GOT3 (cell line): ENCODE results near the gene EIF2AK3.
"Not testable (repeated sequence)": the region's sequence is repeated elsewhere in the genome, so short reads cannot be mapped to it uniquely, and the experiment has no call there.

Experiments used
- DNase-seq: peaks from one replicate; lab custom pipeline; 2025; ENCODE audit warnings: mixed read lengths; lab: John Stamatoyannopoulos, UW

EIF2AK3 gene

DNA sequence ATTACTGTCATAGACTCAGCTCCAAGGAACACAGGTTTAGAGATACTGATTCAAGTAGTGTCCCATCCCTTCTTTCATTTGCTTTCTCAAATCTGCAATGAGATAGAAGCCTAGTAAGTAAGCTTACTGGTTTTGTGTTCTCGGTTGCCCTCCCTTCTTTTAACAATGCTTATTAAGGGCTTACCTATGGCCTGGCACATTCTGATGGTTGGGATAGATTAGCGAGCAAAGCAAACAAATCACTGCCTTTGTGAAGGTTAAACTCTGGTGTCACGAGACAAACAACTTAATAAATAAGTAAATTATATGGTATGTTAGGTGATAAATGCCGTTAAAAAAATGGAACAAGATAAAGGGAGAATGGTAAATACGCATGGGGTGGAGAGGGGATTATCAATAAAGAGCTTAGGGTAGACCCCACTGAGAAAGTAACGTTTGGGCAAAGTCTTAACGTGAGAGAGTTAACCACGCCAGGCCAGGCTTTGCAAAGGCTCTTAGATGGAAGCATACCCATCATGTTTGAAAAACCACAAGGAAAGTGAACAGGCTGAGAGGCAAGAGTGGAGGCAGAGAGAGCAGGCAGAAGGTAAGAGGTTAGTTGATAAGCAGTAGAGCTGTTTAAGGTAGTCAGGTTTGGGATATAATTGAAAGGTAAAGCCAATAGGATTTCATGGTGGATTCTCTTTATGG lies 31.0 kb downstream of the EIF2AK3 start:
- no peak for DNase-seq

DNA sequence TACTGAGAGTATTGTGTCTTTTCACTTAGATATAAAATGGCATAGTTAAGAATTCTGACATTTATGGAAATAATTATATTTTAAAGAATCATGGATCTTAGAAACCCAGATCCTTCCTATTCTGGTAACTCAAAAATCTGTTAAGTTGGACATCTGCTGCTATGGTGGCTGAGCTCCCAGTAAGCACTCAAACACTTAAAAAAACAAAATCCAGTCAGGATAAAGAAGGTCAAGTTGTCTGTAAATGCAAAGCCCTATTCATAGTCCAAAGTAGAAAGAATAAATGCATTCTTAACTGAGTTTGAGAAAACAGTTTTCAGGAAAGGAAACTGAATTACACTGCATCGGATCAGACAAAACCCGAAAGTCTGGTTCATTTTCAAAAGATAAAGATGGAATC lies 35.6 kb downstream of the EIF2AK3 start:
- DNase-seq, result no peak

DNA sequence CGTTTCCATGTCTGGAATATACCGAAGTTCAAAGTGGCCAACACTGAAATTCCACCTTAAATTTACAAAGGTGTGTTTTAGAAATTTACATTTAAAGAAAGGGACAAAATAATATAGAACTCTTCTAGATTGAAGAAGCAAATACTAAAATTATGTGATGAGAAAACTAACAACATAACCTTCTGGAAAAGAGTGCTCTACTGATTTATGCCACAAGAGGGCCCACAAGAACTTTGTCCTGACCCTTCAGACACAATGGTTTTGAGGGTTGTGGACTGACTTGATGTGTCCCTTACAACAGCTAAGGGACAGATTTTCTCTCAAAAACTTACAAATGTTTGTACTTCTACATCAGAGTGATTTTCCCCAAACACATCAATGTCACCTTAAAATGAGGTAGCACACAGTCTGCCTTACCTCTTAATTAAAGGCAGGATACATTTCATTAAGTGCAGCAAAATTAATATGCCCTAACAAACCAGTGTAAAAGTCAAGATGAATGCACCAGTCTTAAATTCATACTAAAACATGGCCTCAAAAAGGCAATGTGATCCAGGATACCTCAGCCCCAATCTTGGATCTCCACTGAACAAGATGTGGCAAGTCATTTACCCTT lies 36.2 kb downstream of the EIF2AK3 start:
- DNase-seq, result no peak

DNA sequence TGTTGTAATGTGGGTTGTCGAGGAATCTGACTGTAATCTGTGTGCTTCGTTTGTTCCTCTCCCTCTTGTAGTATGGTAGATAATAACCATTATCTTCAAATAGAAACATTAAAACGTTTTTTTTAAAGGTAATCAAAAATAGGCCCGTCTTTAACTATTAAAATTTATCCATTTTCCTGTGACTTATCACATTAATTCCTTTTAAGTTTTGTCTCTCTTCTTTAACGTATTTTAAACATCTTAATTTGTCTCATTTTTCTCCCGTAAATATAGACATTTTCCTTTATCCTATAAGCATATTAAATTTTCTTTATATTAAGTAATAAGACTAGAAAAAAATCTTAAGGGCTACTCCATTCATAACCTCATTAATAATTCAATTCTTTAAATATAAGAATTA lies 41.3 kb downstream of the EIF2AK3 start:
- DNase-seq, result no peak

DNA sequence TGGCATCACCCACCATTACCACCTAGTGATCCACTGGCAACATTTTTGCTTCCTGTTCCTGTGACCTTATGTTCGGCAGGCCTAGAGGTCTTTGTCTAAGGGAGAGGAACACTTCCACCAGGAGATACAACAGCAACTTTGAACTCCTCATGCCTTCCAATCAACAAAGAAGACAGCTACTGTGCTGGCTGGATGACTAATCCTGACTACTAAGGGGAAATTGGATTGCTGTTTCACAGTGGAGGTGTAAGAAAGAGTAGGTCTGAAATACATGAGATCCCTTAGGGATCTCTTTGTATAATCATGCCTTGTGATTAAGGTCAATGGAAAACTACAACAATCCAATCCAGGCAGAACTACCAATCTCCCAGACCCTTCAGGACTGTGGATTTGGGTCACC lies 45.2 kb downstream of the EIF2AK3 start:
- DNase-seq, result no peak

DNA sequence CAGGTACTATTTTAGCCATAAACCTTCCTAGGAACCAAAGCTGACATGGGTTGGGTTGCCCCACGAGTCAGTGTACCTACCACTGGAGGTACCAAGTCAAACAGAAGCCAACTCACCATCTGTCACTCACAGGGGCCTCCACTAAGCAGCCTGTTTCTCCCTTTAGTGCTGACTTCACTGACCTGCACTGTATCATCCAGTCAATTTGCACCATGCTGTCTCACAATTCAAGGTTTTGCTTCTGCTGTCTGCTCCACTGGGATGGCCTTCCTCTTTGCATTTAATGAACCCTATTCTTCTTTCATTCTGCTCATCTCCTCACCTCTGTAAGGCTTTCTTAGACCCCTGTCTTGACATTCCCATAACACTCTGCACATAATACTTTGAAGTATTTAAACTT lies 47.2 kb downstream of the EIF2AK3 start:
- DNase-seq, result no peak

DNA sequence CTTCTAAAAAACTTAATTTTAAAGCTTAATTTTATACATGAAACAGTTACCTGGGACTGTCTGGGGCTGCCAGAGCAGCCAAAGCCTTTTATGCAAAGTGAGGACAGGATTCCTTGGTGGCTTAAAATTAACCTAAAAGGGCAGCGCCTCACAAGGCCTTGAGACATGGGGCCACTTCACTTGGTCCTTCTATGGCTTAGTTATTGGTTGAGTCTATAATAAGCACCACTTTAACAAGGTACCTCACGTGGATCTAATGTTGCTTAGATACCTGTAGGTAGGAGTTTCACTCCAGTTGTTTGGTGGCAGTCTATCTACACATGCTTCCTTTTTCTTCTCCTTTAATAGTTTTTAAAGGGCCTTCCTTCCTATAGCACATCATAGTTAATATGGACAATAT lies 51.6 kb downstream of the EIF2AK3 start:
- DNase-seq, result no peak

DNA sequence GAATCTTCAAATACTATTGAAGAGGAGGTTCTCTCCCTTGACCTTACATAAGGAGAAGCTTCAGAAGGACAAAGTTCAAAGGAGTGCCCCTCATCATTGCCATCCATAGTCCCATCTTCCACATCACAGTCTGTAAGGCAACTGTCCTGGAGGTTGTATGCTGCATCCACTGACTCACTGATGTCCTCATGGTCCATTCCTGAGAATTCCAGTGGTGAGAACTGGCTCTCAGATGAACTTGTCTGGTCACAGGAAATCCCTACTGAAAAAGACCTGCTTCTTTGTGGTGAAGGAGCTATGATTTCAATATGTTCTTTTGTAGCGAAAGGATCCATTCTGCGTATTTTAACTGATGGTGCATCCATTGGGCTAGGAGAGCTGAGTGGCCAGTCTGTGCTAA lies 52.2 kb downstream of the EIF2AK3 start:
- DNase-seq, result no peak

DNA sequence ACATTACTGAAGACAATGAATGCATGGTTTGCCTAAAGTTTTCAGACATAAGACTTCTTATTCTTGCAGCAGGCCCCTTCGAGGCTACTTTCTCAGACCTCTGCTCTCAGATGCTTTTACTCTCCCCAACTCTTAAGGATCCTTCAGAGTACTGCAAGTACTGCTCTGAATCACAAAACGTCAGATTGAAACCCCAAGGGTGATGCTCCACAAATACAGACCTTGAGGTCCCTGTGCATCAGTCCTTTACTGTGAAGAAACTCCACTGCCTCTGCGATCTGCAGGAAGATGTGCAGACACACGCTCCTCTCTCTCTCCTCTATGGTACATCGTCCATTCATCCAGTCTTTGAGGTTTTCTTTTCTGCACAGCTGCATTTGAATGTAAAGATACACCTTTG lies 52.8 kb downstream of the EIF2AK3 start:
- DNase-seq, result no peak

DNA sequence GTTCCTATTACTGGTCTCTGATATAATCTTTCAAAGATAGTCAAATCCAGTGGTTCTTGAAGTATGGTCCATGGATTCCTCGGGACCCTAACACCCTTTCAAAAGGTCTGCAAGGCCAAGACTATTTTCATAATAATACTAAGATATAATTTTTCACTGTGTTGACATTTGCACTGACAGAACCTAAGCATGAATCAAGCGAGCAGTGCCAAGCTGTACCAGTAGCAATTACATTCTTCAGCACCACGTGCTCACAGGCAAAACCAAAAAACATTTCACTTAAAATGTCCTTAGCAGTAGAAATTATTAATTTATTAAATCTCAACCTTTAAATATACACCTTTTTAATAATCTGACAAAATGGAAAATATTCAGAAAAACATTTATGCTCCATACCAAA lies 59.1 kb downstream of the EIF2AK3 start:
- DNase-seq, result no peak

DNA sequence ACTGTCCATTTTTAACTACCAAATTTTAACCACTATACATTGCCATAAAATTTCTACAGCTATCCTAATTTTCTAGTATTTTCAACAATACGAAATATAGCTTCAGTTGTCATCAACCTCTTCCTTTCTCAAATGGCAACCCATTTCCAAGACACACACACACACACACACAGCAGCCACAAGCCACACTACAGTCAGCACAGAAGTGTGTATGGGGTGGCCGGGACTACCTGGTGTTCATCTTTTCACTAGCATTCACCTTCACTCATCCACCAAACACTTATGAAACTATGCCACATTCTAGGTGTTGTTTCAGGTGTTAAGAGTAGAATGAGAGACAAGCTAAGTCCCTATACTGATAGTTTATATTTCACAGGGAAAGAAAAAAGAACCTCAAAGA lies 62.9 kb downstream of the EIF2AK3 start:
- no peak for DNase-seq

DNA sequence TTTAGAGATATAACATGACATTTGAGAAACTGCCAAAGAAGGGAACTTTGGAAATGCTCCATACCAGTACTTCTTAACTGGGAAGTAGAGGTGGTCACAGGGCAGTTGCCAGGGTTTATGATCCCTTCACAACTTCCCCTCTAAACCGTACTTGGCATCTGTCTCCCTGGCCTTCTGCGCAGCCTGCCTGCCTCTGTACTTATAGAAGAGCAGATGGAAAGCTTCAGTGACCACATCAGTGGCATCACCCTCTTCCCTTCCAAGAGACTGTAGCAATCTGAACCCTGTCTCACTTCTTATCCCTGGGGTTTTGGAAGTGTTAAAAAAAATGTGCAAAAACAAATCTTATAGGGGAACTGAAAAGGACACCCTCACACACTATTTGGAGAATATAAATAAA lies 64.1 kb downstream of the EIF2AK3 start:
- no peak for DNase-seq

DNA sequence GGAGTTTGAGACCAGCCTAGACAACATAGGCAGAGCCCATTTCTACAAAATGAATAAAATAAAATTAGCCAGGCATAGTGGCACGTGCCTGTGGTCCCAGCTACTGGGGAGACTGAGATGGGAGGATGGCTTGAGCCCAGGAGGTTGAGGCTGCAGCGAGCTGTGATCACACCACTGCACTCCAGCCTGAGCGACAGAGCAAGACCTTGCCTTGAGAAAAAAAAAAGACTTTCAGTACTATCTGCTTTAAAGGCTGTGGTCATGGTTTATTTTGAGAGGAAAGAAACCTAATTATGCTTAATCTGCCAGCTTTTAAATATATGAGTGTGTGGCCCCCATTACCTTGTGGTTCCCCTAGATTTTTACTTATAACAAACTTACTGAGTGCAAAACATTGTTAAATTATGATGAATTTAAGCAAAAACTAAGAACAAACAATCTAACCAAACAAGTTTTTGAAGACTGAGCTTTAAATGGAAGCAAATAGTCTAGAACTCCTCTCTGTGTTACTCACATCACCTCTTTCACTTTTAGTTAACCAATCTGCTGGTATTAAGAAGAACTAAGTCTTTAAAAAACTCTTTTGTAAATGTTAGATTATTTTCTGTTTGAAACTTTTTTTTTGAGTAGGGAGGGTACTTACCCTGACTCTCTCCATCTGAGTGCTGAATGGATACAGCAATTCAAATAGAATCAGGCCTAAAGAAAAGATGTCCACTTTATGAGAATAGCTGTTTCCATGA lies 65.4 kb downstream of the EIF2AK3 start:
- no peak for DNase-seq

DNA sequence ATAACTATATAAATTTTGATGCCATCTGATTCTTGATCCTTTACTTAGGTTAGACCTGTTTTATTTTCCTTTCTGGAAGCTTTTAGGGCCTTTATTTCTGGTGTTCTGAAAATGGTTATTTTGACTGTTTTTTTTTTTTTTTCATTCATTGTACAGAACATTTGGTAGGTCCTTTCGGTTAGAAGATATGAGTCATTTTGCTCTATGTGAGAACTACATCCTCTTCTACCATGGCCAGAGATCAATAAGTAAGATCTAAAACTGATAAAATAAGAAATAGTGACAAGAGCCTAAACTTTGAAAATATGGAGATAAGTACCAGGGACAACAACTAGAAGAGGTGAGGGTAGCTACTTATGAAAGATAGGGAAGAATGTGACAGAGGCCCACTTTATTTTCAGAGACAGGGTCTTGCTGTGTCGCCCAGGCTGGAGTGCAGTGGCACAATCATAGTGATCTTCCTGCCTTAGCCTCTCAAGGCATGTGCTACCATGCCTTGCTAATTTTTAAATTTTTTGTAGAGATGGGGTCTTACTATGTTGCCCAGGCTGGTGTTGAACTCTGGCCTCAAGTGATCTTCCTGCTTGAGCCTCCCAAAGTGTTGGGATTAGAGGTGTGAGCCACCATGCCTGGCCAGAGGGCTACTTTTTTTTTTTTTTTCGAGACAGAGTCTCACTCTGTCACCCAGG lies 66.5 kb downstream of the EIF2AK3 start:
- DNase-seq, result no peak

DNA sequence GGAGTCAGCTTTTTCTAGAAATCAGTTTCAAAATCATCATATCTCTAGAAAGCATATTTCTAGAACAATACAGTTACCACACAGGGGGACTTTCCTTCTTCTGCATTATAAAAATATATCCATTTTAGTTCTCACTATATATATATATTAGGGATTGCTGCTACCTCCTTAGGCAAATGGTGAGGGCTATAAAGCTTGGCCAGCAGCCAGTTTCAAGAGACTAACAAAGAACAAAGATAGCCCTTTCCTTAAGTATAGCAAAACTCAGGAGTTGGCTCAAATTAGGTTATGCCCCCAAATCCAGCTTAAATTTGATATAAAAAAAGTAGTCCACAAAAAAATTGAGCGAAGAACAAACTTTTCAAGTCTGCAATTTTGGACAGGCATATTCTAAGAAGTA lies 70.0 kb downstream of the EIF2AK3 start:
- no peak for DNase-seq

DNA sequence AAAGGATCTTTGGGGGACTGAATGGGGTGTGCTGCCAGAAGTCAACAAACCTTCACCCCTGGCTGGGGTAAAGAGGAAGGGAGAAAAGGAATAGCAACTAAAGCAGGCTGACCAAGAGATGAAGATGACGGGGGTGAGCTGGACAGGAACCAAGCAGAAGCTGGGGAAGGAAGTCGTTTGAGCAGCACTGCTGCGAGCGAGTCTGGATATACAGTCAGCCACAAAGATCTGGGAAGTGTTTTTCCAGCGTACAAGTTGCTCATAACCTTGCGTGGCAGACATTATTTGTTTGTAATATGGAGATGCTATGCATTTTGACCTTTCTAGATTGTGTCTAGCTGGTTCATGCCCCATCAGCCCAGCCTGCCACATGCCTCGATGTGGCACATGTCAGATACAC lies 71.2 kb downstream of the EIF2AK3 start:
- no peak for DNase-seq

DNA sequence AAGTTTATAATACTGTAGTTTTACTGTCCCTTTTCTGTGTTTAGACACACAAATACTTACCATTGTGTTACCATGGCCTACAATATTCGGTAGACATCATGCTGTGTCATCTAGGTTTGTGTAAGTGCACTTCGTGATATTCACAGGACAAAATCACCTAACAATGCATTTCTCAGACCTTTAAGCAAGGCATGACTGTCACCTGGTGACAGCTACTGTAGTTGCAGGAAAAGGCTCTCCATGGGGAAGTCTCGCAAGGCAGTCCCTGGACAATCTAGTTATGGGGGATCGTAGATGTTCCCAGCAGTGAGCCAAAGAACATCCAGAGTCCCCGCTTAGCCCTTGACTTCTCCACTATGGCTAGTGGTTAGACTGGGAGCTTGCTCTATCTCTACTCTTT lies 73.1 kb downstream of the EIF2AK3 start:
- DNase-seq, result no peak

DNA sequence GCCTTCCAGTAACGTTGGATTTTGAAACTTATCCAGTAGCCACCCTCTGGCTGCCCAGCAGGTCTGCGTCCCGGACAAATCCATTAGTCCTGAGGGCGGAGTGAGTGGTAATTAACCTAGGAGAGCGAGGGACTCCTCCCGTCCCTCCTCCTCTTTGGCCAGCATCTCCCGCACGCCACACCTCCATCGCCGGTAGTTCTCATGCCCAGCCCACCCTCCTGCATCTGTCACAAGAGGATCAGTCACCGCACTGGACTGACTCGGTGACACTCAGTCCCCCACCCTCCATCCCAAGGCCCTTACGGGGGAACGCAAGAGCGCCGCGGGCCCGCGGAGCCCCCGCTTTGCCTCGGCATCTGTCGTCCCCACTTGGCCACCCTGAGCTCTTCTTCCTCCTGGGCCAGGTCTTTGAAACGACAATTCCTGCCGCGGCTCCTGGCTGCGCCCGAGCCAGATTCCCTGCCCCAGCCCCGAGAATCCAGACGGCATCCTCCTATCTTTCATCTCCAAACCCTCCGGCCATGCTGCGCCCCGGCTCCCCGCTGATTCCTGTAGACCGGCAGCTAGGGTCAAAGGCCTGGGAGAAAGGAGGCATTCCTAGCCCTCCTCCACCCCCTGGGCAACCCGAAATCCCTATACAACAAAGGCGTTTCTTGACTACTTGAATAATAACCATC lies 77.5 kb downstream of the EIF2AK3 start:
- DNase-seq, result no peak

DNA sequence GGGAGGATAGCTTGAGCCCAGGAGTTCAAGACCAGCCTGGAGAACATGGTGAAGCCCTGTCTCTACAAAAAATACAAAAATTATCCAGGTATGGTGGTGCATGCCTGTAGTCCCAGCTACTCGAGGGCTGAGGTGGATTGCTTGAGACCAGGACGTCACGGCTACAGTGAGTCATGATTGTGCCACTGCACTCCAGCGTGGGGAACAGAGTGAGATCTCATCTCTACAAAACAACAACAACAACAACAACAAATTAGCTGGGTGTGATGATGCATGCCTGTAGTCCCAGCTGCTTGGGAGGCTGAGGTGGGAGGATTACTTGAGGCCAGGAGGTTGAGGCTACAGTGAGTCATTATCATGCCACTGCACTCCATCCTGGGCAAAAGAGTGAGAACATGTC lies 81.0 kb downstream of the EIF2AK3 start:
- not testable (repeated sequence) for DNase-seq

DNA sequence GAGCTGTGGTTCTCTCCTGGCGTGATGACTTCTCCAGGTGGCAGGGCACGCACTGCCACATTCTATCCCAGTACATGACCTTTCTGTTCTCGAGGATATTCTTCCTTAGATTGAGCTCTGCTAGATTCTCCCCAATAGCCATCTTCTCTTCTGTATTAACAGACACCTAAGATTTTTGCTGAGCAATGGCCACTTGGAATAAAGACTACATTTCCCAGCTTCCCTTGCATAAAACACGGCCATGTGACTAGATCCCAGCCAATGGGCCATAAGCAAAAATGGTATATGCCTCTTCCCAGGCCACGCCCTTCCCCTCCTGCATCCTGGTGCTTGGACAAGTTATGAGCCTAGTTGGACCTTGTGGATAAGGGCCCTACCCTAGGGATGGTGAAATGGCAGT lies 82.1 kb downstream of the EIF2AK3 start:
- no peak for DNase-seq

DNA sequence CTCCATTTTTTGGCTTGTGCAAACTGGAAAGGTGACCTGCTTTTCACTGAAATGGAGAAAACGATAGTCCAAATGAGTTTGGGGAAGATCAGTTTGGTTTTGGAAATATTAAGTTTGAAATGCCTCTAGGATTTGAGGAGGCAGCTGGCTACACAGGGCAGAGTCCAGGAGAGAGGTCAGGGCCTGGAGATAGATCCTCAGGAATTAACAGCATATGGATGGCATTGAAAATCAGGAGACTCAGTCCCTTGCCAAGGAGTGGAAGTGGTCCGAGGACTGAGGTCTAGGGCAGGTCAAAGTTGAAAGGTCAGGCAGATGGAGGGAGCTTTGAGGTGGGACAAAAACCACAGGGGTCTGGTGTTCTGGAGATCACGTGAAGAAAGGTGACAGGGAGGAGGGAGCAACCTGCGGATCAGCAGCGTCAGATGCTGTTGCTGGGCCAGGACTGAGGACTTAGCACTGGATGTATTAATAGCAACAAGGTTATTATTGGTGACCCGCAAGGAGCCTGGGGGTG lies 83.7 kb downstream of the EIF2AK3 start:
- no peak for DNase-seq

DNA sequence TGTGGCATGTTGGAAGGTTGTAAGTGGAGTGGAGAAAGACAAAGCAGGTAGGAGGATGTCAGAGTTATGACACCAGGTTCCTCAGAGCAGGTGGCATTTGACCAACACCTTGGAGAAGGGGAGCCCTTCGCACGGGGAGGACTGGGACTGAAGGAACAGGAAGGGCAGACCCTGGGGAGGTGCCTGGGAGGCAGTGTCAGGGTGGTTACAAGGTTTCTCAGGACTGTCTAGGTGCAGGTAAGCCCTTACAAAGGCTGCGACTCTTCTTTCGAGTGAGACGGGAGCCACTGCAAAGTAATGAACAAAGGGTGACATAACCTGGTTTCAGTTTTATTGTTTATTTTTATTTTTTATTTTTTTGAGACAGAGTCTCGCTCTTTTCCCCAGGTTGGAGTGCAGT lies 84.6 kb downstream of the EIF2AK3 start:
- no peak for DNase-seq
